Measurements from ENCODE around the gene KICS2. TPM values are rescaled to one million over a fixed set of nuclear protein-coding genes. Genes with fewer than 3 reads are reported as not detected.

The KICS2 gene
- total RNA-seq (2014; rRNA removed; shearing (Covaris generic)) = 6.3 and 11.8 TPM in 2 replicates

DNA sequence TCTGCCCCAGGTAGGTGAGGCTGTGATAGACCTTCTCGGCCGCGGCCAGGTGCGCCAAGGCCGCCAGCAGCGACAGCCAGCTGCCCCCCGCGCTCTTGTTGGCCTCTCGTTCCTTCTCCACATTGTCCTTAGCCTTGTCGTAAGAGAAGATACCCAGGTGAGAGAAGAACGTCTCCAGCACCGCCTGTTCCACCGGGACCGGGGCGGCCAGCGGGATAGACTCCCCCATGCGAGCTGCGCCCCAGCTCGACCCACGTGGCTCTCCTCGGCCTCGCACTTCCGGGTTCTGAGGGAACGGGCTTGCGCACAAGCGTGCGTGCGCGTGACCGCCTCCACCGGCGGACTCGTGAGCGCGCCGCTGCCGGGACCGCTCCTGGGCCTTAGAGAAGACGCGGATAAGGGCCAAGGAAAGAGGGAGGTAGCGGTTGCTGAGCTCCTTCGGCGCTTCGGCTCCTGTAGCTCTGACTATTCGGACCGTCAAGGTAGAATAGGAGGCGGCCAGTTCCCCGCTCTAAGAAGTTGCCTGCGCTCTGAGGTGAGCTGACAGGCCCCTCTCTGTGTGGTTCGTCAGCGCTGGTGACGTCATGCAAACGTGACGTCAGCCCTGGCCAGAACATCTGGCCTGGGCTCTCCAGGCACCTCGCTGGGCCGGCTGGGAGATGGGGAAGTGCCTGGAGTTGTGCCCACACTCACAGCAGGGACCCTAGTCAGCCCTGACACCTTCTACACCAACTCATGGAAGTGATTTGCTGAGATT is at the start of gene KICS2:
TSS of gene KICS2 (minus strand) at position 288 of the 757 bp plus-strand sequence. CDS start at position 229, 59 bp downstream.

Small RNA genes lying within 50 kb of the gene (small RNA-seq; reads per million reads assigned to genes)
- gene RNU5A-7P (not detected), gene RNU6-1009P (not detected)

Other genes with a start within 250 kb of the KICS2 start
- 0.15 and 0.29 TPM in 2 replicates for gene C12orf56, start 168.5 kb upstream of the KICS2 start, total RNA-seq (2014; rRNA removed; shearing (Covaris generic))
- gene XPOT, start 182.1 kb upstream of the KICS2 start, total RNA-seq (2014; rRNA removed; shearing (Covaris generic)) = 120 and 127 TPM in 2 replicates
- gene TBK1, start 229.8 kb upstream of the KICS2 start, total RNA-seq (2014; rRNA removed; shearing (Covaris generic)) = 18.7 and 23.6 TPM in 2 replicates

All from A375 (cell line).